HCEC 1CT (cell line): ENCODE measurements around the gene RPUSD3.
A peak's percentile ranks its signal among the peaks of the same experiment; 100 is the strongest.
"Not testable (repeated sequence)": the region's sequence is repeated elsewhere in the genome, so short reads cannot be mapped to it uniquely, and the experiment has no call there.

Experiments used
- DNase-seq: peaks from one replicate; pipeline ENCODE4 v3.0.0-alpha.2; 2017

The RPUSD3 gene

GRCh38 chr3:9864200-9864927 is 20.6 kb upstream of the RPUSD3 start:
- DNase-seq = peak; percentile 52

- DNase-seq = no peak
Measured at GRCh38 chr3:9863058-9863772, 19.4 kb upstream of the RPUSD3 start.

- peak; percentile 30 for DNase-seq
Measured at GRCh38 chr3:9862391-9863057, 18.7 kb upstream of the RPUSD3 start.

GRCh38 chr3:9861626-9862130 is 17.9 kb upstream of the RPUSD3 start:
- no peak for DNase-seq

- no peak for DNase-seq
Measured at GRCh38 chr3:9861201-9861600, 17.4 kb upstream of the RPUSD3 start.

GRCh38 chr3:9859530-9860025 is 15.8 kb upstream of the RPUSD3 start:
- no peak for DNase-seq

GRCh38 chr3:9855594-9855993 is 11.8 kb upstream of the RPUSD3 start:
- DNase-seq = no peak

- not testable (repeated sequence) for DNase-seq
Measured at GRCh38 chr3:9854291-9854940, 10.6 kb upstream of the RPUSD3 start.

- DNase-seq = no peak
Measured at GRCh38 chr3:9852528-9852927, 8.7 kb upstream of the RPUSD3 start.

GRCh38 chr3:9851926-9852325 is 8.1 kb upstream of the RPUSD3 start:
- not testable (repeated sequence) for DNase-seq

GRCh38 chr3:9851383-9851782 is 7.6 kb upstream of the RPUSD3 start:
- DNase-seq = not testable (repeated sequence)

- peak; percentile 50 for DNase-seq
Measured at GRCh38 chr3:9848860-9849259, 5.1 kb upstream of the RPUSD3 start.

- DNase-seq = not testable (repeated sequence)
Measured at GRCh38 chr3:9847870-9848269, 4.1 kb upstream of the RPUSD3 start.

GRCh38 chr3:9846931-9847488 is 3.2 kb upstream of the RPUSD3 start:
- no peak for DNase-seq

- DNase-seq = no peak
Measured at GRCh38 chr3:9846231-9846630, 2.4 kb upstream of the RPUSD3 start.

GRCh38 chr3:9841015-9841414 is 2.8 kb downstream of the RPUSD3 start:
- DNase-seq = no peak

- no peak for DNase-seq
Measured at GRCh38 chr3:9838856-9839255, 5.0 kb downstream of the RPUSD3 start.

- no peak for DNase-seq
Measured at GRCh38 chr3:9837701-9838582, 5.9 kb downstream of the RPUSD3 start.

- DNase-seq = no peak
Measured at GRCh38 chr3:9834520-9835380, 9.1 kb downstream of the RPUSD3 start.

GRCh38 chr3:9833078-9833477 is 10.7 kb downstream of the RPUSD3 start:
- no peak for DNase-seq

GRCh38 chr3:9831253-9831652 is 12.6 kb downstream of the RPUSD3 start:
- no peak for DNase-seq
